ENCODE measurements around the gene LCN1.

GRCh38 chr9:135566552-135566951 lies 45.3 kb downstream of the LCN1 start:
- TF ChIP-seq CTCF (IDR thresholded peaks at IDR 0.05) = no peak
- no peak for TF ChIP-seq POLR2A (IDR thresholded peaks at IDR 0.05)
